ENCODE results near the gene PDE7B. TPM values are rescaled to one million over a fixed set of nuclear protein-coding genes. Genes with fewer than 3 reads are reported as not detected.

The PDE7B gene
- total and polyA plus RNA-seq, 2 of the 4 experiments (the other 2 are of a cell fraction): 7.8 to 12.4 TPM

DNA sequence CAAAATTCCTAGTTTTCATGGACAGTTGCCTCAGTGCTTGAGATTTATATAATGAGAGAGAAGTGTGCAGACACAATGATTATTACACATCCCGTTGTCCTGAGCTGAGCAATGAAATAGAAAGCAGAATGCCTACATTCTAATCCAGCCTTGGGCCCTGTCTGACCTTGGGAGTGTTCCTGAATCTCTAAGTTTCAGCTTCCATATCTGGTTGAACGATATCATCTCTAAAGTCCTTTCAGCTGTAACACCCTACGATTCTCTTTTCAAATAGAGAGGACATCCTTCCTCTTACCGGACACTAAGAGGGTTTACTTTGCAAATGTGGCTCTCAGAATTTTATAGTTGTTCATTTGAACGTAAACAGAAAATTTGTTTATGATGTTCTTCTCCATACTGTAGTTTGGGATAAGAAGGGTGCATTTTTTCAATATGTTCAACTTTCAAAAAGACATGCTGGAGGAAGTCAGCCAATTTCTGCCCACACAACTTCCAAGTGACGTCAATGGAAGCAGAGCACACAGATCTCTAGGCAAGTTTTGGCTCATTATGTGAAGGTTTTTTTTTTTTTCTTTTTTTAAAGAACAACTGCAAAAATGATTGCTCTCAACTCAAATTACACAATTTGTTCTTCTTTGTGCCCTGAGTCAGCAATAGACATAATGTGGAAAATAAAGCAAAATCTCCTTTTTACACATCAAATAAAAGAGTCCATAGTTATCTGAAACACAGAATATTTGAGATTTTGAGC lies 50.4 kb downstream of the PDE7B start:
- H4K8ac ChIP-seq (ENCODE audit: low read depth in 2 of 2, low read length in 2 of 2): peak overlapping the region; percentile 22 to 80
- peak overlapping the region; percentile 84 for H4K91ac ChIP-seq (ENCODE audit: insufficient read depth, low read depth, low read length)
- ChIA-PET POLR2A (ENCODE audit: unreplicated experiment) (no interaction called here), CTCF (interaction anchor here (1.1 to 1.5 kb wide), 2 partner anchors 10 to 19 kb away, joined by 3 to 4 read pairs; no protein-coding TSS in a partner anchor)
- no TSS peak for BruUV-seq (replicated peaks)
- H3K9me1 ChIP-seq (ENCODE audit: insufficient read depth, low read length): peaks cover 14% of the 10 kb centered on the region
- peak overlapping the region; percentile 28; the same call in 1 of the 2 replicates for H2AK5ac ChIP-seq (ENCODE audit: low read depth, low read length)
- ATAC-seq (ENCODE audit: low read depth) (peak; percentile 45), DNase-seq (peak; percentile 96)
- H3K27ac ChIP-seq (ENCODE audit: insufficient read depth, low read length): peak overlapping the region; percentile 97; the same call in 1 of the 2 replicates
- H3K79me1 ChIP-seq (ENCODE audit: low read depth in 1 of 2, low read length in 2 of 2): peaks cover 24 to 35% of the 10 kb centered on the region in 2 experiments
- H3K14ac ChIP-seq (replicated peaks; ENCODE audit: low read depth, low read length): peak overlapping the region; percentile 62
- peak overlapping the region; percentile 92 for H2BK15ac ChIP-seq (ENCODE audit: low read depth, low read length)
- peak overlapping the region; percentile 75 for H4K5ac ChIP-seq (ENCODE audit: low read depth, low read length)
- no peaks in the 10 kb centered on the region for H3K27me3 ChIP-seq (ENCODE audit: control insufficient read depth, insufficient read depth, low read length)
- peak overlapping the region; percentile 38 for H2AFZ ChIP-seq (replicated peaks; ENCODE audit: low read length, poor library complexity)
- in situ Hi-C loops (cut with MboI; ENCODE audit: low sequenced_read_pairs): no loop called here
- peak overlapping the region; percentile 24; the same call in 1 of the 2 replicates for H3K4me3 ChIP-seq (ENCODE audit: insufficient read depth, low read depth, low read length)
- peak overlapping the region; percentile 89 for H3K4me2 ChIP-seq (ENCODE audit: low read depth, low read length)
- H3K56ac ChIP-seq (ENCODE audit: extremely low read depth, insufficient read depth, low read length): peak overlapping the region; percentile 78
- intact Hi-C loops (cut with micrococcal nuclease): loop anchor here (1.0 to 10.0 kb wide), 2 partner anchors 51 to 323 kb away; partner anchors contain the start of gene PDE7B
- H3K18ac ChIP-seq (ENCODE audit: low read depth, low read length): peak overlapping the region; percentile 92
- peaks cover 24% of the 10 kb centered on the region for H3K4me1 ChIP-seq (ENCODE audit: control insufficient read depth, insufficient read depth, low read length)
- peak overlapping the region; percentile 96 for H2BK5ac ChIP-seq (ENCODE audit: low read depth, low read length, poor library complexity, severe bottlenecking)
- H2BK20ac ChIP-seq (ENCODE audit: low read depth, low read length): peak overlapping the region; percentile 88
- peak overlapping the region; percentile 82 for H2BK120ac ChIP-seq (ENCODE audit: low read depth, low read length)
- no peak overlapping the region for H2AK9ac ChIP-seq (replicated peaks; ENCODE audit: low read depth, low read length, poor library complexity)
- peak overlapping the region; percentile 79; the same call in 1 of the 2 replicates for H3K23ac ChIP-seq (ENCODE audit: low read depth, low read length)
- TF ChIP-seq RAD21 (IDR thresholded peaks at IDR 0.05; ENCODE audit: low read length) (no peak), MAFK (IDR thresholded peaks at IDR 0.05; ENCODE audit: low read depth, low read length) (peak; percentile 86), CEBPB (IDR thresholded peaks at IDR 0.05; ENCODE audit: low read depth, low read length) (peak; percentile 78)
- peak overlapping the region; percentile 62 for H3K9ac ChIP-seq (ENCODE audit: low read depth, low read length)
- H3K4ac ChIP-seq (ENCODE audit: low read depth, low read length): peak overlapping the region; percentile 82; the same call in 1 of the 2 replicates
- WGBS, 2 experiments (ENCODE audit: extremely low coverage in 2 of 2, insufficient read length in 1 of 2): no CpG with 5 or more reads among the region's 6 CpGs
- H3K36me3 ChIP-seq (ENCODE audit: control insufficient read depth, insufficient read depth, low read length): peaks cover 6% of the 10 kb centered on the region
- H4K20me1 ChIP-seq (ENCODE audit: insufficient read depth, low read length): no peaks in the 10 kb centered on the region
- dilution Hi-C loops (cut with HindIII; ENCODE audit: low sequenced_read_pairs, unreplicated experiment): no loop called here
- no peaks in the 10 kb centered on the region for H3K9me3 ChIP-seq (ENCODE audit: control insufficient read depth, insufficient read depth, low read length)
